HG03460 (cell line): ENCODE results near the gene MCF2.

Experiments
- ATAC-seq: cut with Tn5 transposase; IDR thresholded peaks from one replicate; pipeline ENCODE4 v1.9.1; 2021; ENCODE audit not compliant: unreplicated experiment

The MCF2 gene

GRCh38 chrX:139639253-139639652, 68.7 kb downstream of the MCF2 start:
- no peak for ATAC-seq

- no peak for ATAC-seq
Observed at GRCh38 chrX:139600105-139600504, 107.9 kb downstream of the MCF2 start.

- ATAC-seq, result no peak
Observed at GRCh38 chrX:139596068-139596467, 111.9 kb downstream of the MCF2 start.

GRCh38 chrX:139585613-139586012, 122.4 kb downstream of the MCF2 start:
- no peak for ATAC-seq

- no peak for ATAC-seq
Observed at GRCh38 chrX:139581068-139581467, 126.9 kb downstream of the MCF2 start.

- ATAC-seq, result no peak
Observed at GRCh38 chrX:139566981-139567380, 141.0 kb downstream of the MCF2 start.

- no peak for ATAC-seq
Observed at GRCh38 chrX:139563251-139563650, 144.7 kb downstream of the MCF2 start.

GRCh38 chrX:139560221-139560620, 147.7 kb downstream of the MCF2 start:
- ATAC-seq, result no peak

GRCh38 chrX:139559383-139560042, 148.5 kb downstream of the MCF2 start:
- no peak for ATAC-seq

- ATAC-seq, result no peak
Observed at GRCh38 chrX:139554991-139555675, 152.8 kb downstream of the MCF2 start.

GRCh38 chrX:139554376-139554775, 153.6 kb downstream of the MCF2 start:
- ATAC-seq, result peak; percentile 11

- ATAC-seq, result no peak
Observed at GRCh38 chrX:139544591-139544990, 163.4 kb downstream of the MCF2 start.

GRCh38 chrX:139543920-139544319, 164.0 kb downstream of the MCF2 start:
- ATAC-seq, result no peak

- ATAC-seq, result no peak
Observed at GRCh38 chrX:139542652-139543051, 165.3 kb downstream of the MCF2 start.

GRCh38 chrX:139538907-139539790, 168.8 kb downstream of the MCF2 start:
- ATAC-seq, result peak; percentile 92

GRCh38 chrX:139533444-139533843, 174.5 kb downstream of the MCF2 start:
- ATAC-seq, result no peak

- no peak for ATAC-seq
Observed at GRCh38 chrX:139532834-139533233, 175.1 kb downstream of the MCF2 start.
